Astrocyte (in vitro differentiated cells and primary cell): ENCODE measurements around the gene JMJD1C. TPM values are rescaled to one million over a fixed set of nuclear protein-coding genes. Genes with fewer than 3 reads are reported as not detected.

Experiments used
- DNase-seq: peaks from one replicate; pipeline ENCODE4 v3.0.0-alpha.2; 2010; ENCODE audit warnings: low read depth
- FAIRE-seq: peaks from 2 replicates; lab custom pipeline; 2011; peaks lifted over from hg19 to GRCh38; lab: Jason Lieb, UNC
- H2AFZ ChIP-seq: 2 replicates; pipeline ENCODE4 v1.6.0; 2012; ENCODE audit warnings: low read depth, low read length, inconsistent platforms
- H3K27ac ChIP-seq: 2 replicates; pipeline ENCODE4 v1.5.1; 2011; ENCODE audit warnings: low read depth, low read length, inconsistent platforms
- H3K27me3 ChIP-seq: 2 replicates; pipeline ENCODE4 v1.6.0; 2011; ENCODE audit warnings: low read length, inconsistent platforms; ENCODE audit not compliant: insufficient read depth
- H3K36me3 ChIP-seq: 2 replicates; pipeline ENCODE4 v1.5.1; 2011; ENCODE audit warnings: low read length, inconsistent platforms; ENCODE audit not compliant: insufficient read depth
- H3K4me1 ChIP-seq: 2 replicates; pipeline ENCODE4 v1.5.1; 2011; ENCODE audit warnings: low read length, inconsistent platforms; ENCODE audit not compliant: insufficient read depth
- H3K4me2 ChIP-seq: 2 replicates; pipeline ENCODE4 v1.6.0; 2012; ENCODE audit warnings: low read length, inconsistent platforms
- H3K4me3 ChIP-seq: 2 replicates; pipeline ENCODE4 v1.5.1; 2011; ENCODE audit warnings: low read depth, mild to moderate bottlenecking, low read length, inconsistent platforms; ENCODE audit not compliant: insufficient read depth
- H3K79me2 ChIP-seq: 2 replicates; pipeline ENCODE4 v1.6.0; 2012; ENCODE audit warnings: mild to moderate bottlenecking, low read length, inconsistent platforms; ENCODE audit not compliant: insufficient read depth
- H3K9ac ChIP-seq: 2 replicates; pipeline ENCODE4 v1.6.0; 2012; ENCODE audit warnings: mild to moderate bottlenecking, low read length, inconsistent platforms
- H3K9me3 ChIP-seq: 2 replicates; pipeline ENCODE4 v1.5.1; 2012; ENCODE audit warnings: low read depth, mild to moderate bottlenecking, low read length, inconsistent platforms; ENCODE audit not compliant: insufficient read depth
- H4K20me1 ChIP-seq: 2 replicates; pipeline ENCODE4 v1.6.0; 2012; ENCODE audit warnings: low read length, inconsistent platforms; ENCODE audit not compliant: insufficient read depth
- H3K27ac Mint-ChIP-seq: one replicate; pipeline ENCODE4 v1.8.0; 2021; ENCODE audit warnings: mild to moderate bottlenecking, mixed read lengths; ENCODE audit not compliant: unreplicated experiment
- H3K27me3 Mint-ChIP-seq: one replicate; pipeline ENCODE4 v1.8.0; 2021; ENCODE audit warnings: low read depth, mixed read lengths; ENCODE audit not compliant: unreplicated experiment
- H3K36me3 Mint-ChIP-seq: one replicate; pipeline ENCODE4 v1.8.0; 2021; ENCODE audit warnings: low read depth, mixed read lengths; ENCODE audit not compliant: unreplicated experiment
- H3K4me1 Mint-ChIP-seq: one replicate; pipeline ENCODE4 v1.8.0; 2021; ENCODE audit warnings: low read depth, mixed read lengths; ENCODE audit not compliant: unreplicated experiment
- H3K4me3 Mint-ChIP-seq: one replicate; pipeline ENCODE4 v1.8.0; 2021; ENCODE audit warnings: mild to moderate bottlenecking, moderate library complexity, mixed read lengths; ENCODE audit not compliant: unreplicated experiment
- H3K9me3 Mint-ChIP-seq: one replicate; pipeline ENCODE4 v1.8.0; 2021; ENCODE audit warnings: mild to moderate bottlenecking, mixed read lengths; ENCODE audit not compliant: unreplicated experiment
- CTCF ChIP-seq: IDR thresholded peaks from 2 replicates; pipeline ENCODE4 v1.5.1; 2011; ENCODE audit warnings: low read depth, mild to moderate bottlenecking, inconsistent platforms, low read length, moderate library complexity; ENCODE audit not compliant: insufficient read depth
- EZH2 ChIP-seq: IDR thresholded peaks from 2 replicates; pipeline ENCODE4 v1.6.1; 2012; ENCODE audit warnings: mild to moderate bottlenecking, low read length, inconsistent platforms; ENCODE audit not compliant: insufficient read depth
- total RNA-seq: library from RNA; stranded (reverse); gene quantifications from 2 replicates; pipeline ENCODE4 v1.2.1, GENCODE V29; 2021

The JMJD1C gene
- total RNA-seq, 1 donor from 2014 or later: 61.0 TPM

DNA sequence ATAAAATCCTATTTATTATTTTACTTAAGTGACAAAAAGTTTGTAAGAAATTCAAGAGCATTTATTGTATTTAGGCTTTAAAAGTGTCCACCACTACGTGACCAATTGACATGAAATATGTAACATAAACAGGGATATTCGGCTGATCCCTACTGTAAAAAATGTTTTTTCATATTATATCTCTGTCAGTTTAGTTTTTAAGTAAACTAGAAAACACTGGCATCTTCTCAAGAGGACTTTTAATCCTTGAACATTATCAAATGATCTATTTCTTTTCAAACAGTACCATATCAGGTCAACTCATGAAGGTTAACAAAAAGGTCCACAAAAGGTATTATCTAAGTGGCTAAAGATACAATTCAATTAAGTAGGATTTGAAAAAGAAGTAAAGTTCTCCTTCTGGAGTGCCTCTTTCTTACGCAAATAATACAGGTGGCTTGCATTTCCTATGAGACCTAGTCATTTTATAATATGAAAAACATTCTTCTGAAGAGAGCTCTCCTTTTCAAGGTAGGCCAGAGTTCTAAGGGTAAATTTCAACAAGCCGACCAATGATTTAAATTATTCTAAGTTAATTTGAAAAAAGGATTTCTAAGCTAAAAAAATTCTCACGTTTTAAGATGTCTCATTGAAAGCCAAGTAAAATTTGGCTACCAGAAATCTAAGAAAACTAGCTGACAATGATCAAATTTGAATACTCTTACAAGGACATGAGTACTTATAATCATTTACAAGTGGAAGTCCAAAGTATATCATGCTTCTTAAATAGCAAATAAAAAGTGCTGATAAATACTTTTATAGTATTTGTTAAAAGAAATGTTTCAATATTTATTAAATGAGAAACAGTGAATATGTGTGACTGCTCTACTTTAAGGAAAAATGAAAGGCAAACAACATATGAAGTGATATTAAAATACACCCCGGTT lies 199.1 kb downstream of the JMJD1C start:
- Histone ChIP-seq H3K79me2 (peaks cover 91% of the 10 kb centered on the region), H2AFZ (no peak overlapping the region), H4K20me1 (peaks cover 32% of the 10 kb centered on the region), H3K9me3 (no peaks in the 10 kb centered on the region), H3K9ac (peak overlapping the region; percentile 97), H3K36me3 (no peaks in the 10 kb centered on the region), H3K4me3 (peak overlapping the region; percentile 82), H3K27me3 (no peaks in the 10 kb centered on the region), H3K27ac (peak overlapping the region; percentile 94), H3K4me1 (peaks cover 3% of the 10 kb centered on the region), H3K4me2 (peak overlapping the region; percentile 80)
- Mint-ChIP-seq H3K27ac (peak overlapping the region; percentile 66), H3K4me1 (peaks cover under 1% of the 10 kb centered on the region), H3K27me3 (no peaks in the 10 kb centered on the region), H3K9me3 (no peaks in the 10 kb centered on the region), H3K36me3 (peaks cover 2% of the 10 kb centered on the region), H3K4me3 (peak overlapping the region; percentile 89)
- no peak for DNase-seq
- TF ChIP-seq EZH2 (no peak), CTCF (no peak)
- no peak for FAIRE-seq

- peaks cover 2% of the 10 kb centered on the region for H3K36me3 Mint-ChIP-seq
- peak overlapping the region; percentile 97 for H3K9ac ChIP-seq
- H3K9me3 Mint-ChIP-seq: peaks cover 2% of the 10 kb centered on the region
- peak overlapping the region; percentile 80 for H3K4me2 ChIP-seq
- peaks cover 2% of the 10 kb centered on the region for H3K4me1 Mint-ChIP-seq
- peak overlapping the region; percentile 94 for H3K27ac ChIP-seq
- TF ChIP-seq CTCF (no peak), EZH2 (no peak)
- no peaks in the 10 kb centered on the region for H3K27me3 Mint-ChIP-seq
- H3K4me3 ChIP-seq: peak overlapping the region; percentile 82
- no peak for FAIRE-seq
- H3K27ac Mint-ChIP-seq: peak overlapping the region; percentile 89
- H4K20me1 ChIP-seq: peaks cover 40% of the 10 kb centered on the region
- H3K79me2 ChIP-seq: peaks cover 95% of the 10 kb centered on the region
- H3K36me3 ChIP-seq: peaks cover 5% of the 10 kb centered on the region
- DNase-seq: no peak
- no peaks in the 10 kb centered on the region for H3K9me3 ChIP-seq
- no peaks in the 10 kb centered on the region for H3K27me3 ChIP-seq
- H3K4me3 Mint-ChIP-seq: peak overlapping the region; percentile 89
- H3K4me1 ChIP-seq: peaks cover 3% of the 10 kb centered on the region
- H2AFZ ChIP-seq: no peak overlapping the region
Measured at GRCh38 chr10:63265683-63266235, 200.0 kb downstream of the JMJD1C start.
